ENCODE data around the gene LDLRAD1. TPM values are rescaled to one million over a fixed set of nuclear protein-coding genes. Genes with fewer than 3 reads are reported as not detected.

The LDLRAD1 gene
- total and polyA plus RNA-seq, 2 of the 13 experiments (the other 11 are each of a cell fraction or from before 2014, with no cell fraction given) = 2.5 to 14.0 TPM

DNA sequence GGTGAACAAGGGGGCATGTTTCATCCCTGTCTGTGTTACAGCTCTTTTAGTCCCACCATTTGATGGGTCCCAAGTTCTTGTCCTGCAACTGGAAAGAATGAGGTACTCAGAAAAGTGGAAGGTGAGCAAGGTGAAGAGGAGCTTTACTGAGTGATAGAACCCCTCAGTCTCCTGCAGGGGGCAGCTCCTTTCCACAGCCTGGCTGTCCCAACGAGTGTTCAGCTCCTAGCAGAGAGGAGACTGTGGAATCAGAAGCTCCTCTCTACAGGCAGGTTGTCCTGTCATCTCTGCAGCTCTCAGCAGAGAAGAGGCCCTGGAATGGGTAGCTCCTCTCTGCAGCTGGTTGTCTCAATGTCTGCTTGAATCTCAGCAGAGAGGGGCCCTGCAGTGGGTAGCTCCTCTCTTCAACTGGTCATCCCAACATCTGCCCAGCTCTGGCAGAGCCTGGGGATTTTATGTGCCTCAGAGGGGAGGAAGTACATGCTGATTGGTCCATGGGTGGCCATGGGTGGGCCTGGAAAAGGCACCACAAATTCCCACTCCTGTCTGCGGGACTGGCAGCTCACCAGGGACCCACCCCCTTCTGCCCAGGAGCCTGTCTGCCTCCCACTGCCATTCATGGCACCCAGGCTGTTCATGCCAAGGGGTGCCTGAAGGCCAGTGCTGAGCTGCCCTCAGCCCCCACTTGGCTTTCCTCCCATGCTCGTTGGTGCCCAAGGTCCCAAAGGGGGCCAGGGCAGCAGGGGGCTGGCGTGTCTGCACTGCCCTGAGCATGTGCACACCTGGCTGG, 25.7 kb downstream of the LDLRAD1 start:
- Histone ChIP-seq H3K4me2 (ENCODE audit: low read depth, low read length) (peak overlapping the region; percentile 52), H3K4me1 (ENCODE audit: insufficient read depth, low read length) (no peaks in the 10 kb centered on the region), H3K9me3 (ENCODE audit: low read length) (no peaks in the 10 kb centered on the region), H3K36me3 (replicated peaks in 1 of 2; ENCODE audit: control insufficient read depth in 1 of 2, insufficient read depth in 2 of 2, low read length in 2 of 2) (no peaks in the 10 kb centered on the region), H3K4me3 (replicated peaks in 1 of 3; ENCODE audit: insufficient read depth in 1 of 3, low read depth in 2 of 3, low read length in 3 of 3) (no peak overlapping the region; a peak in 1 of 6 replicates), H3K27me3 (ENCODE audit: control insufficient read depth in 1 of 2, insufficient read depth in 2 of 2, low read length in 2 of 2) (no peaks in the 10 kb centered on the region), H2AFZ (ENCODE audit: low read length) (no peak overlapping the region), H3K9ac (ENCODE audit: insufficient read depth, low read depth, low read length) (no peak overlapping the region), H3K27ac (ENCODE audit: extremely low read length, insufficient read depth, low read length) (no peak overlapping the region), H4K20me1 (ENCODE audit: insufficient read depth, low read length) (no peaks in the 10 kb centered on the region), H3K79me2 (ENCODE audit: insufficient read depth, low read length) (no peaks in the 10 kb centered on the region)
- WGBS (ENCODE audit: low lambda C conversion rate) = 37% methylated on average over 3 of the region's 4 CpGs
- ATAC-seq = peak; percentile 100
- DNase-seq (ENCODE audit: low spot score) = peak; percentile 75
- ChIA-PET POLR2A (interaction anchor here (1.1 to 1.6 kb wide), 9 partner anchors 10 to 415 kb away, joined by 3 to 12 read pairs (median 7); partner anchors contain the start of genes IFT25, LDLRAD1, TCEANC2 and TMEM59), CTCF (ENCODE audit: low intra/inter-chr PET ratio, low total read pairs) (interaction anchor here (1.6 to 1.8 kb wide), 2 partner anchors 78 to 89 kb away, joined by 6 to 12 read pairs; no protein-coding TSS in a partner anchor)
- in situ Hi-C loops (cut with HindIII; ENCODE audit: extremely low pct_ligation_motif_present, low pct_unique_long_range_greater_than_20kb) = no loop called here
- peak; percentile 30 for FAIRE-seq
- no TSS peak for BruUV-seq (replicated peaks)
- intact Hi-C loops (cut with micrococcal nuclease; ENCODE audit: unreplicated experiment) = loop anchor here (1.0 to 5.0 kb wide), 3 partner anchors 35 to 89 kb away; partner anchors contain the start of genes TCEANC2 and TMEM59
- TF ChIP-seq, protein P1, sequence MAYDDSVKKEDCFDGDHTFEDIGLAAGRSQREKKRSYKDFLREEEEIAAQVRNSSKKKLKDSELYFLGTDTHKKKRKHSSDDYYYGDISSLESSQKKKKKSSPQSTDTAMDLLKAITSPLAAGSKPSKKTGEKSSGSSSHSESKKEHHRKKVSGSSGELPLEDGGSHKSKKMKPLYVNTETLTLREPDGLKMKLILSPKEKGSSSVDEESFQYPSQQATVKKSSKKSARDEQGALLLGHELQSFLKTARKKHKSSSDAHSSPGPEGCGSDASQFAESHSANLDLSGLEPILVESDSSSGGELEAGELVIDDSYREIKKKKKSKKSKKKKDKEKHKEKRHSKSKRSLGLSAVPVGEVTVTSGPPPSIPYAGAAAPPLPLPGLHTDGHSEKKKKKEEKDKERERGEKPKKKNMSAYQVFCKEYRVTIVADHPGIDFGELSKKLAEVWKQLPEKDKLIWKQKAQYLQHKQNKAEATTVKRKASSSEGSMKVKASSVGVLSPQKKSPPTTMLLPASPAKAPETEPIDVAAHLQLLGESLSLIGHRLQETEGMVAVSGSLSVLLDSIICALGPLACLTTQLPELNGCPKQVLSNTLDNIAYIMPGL (CRISPR knock-in tag; IDR thresholded peaks at IDR 0.05; ENCODE audit: borderline replicate concordance in 1 of 2, low read depth in 1 of 2) = 0 out of 4 replicates have a peak, but pooled peaks of 1 of the 2 experiments have one; percentile 56
- no peak for TF ChIP-seq ZNF629 (CRISPR knock-in tag; conservative IDR thresholded peaks at IDR 0.05)
- peak; percentile 33 for TF ChIP-seq SALL1 (CRISPR knock-in tag; IDR thresholded peaks at IDR 0.05)
- TF ChIP-seq ZNF776 (CRISPR knock-in tag; IDR thresholded peaks at IDR 0.05) = no peak
- TF ChIP-seq, protein P2, sequence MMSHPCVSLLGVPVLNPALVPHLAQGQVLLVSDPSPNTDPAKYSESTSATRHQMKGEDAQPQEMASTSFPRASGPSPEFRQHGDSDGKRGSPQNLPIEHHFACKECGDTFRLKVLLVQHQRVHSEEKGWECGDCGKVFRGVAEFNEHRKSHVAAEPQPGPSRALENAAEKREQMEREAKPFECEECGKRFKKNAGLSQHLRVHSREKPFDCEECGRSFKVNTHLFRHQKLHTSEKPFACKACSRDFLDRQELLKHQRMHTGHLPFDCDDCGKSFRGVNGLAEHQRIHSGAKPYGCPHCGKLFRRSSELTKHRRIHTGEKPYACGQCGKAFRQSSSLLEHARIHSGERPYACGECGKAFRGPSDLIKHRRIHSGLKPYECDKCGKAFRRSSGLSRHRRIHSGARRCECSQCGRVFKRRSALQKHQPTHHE (CRISPR knock-in tag; IDR thresholded peaks at IDR 0.05; ENCODE audit: borderline replicate concordance) = no peak
- TF ChIP-seq CREBL2 (CRISPR knock-in tag; IDR thresholded peaks at IDR 0.05; ENCODE audit: borderline replicate concordance) = no peak
- TF ChIP-seq ZNF225 (CRISPR knock-in tag; IDR thresholded peaks at IDR 0.05) = no peak
- TF ChIP-seq POLR2A (IDR thresholded peaks at IDR 0.05; ENCODE audit: insufficient read depth in 1 of 2, low read depth in 2 of 2, low read length in 2 of 2) = no peak
- TF ChIP-seq SOX6 (IDR thresholded peaks at IDR 0.05) = no peak
- TF ChIP-seq SOX6 (CRISPR knock-in tag; IDR thresholded peaks at IDR 0.05) = no peak
- TF ChIP-seq, protein P3, sequence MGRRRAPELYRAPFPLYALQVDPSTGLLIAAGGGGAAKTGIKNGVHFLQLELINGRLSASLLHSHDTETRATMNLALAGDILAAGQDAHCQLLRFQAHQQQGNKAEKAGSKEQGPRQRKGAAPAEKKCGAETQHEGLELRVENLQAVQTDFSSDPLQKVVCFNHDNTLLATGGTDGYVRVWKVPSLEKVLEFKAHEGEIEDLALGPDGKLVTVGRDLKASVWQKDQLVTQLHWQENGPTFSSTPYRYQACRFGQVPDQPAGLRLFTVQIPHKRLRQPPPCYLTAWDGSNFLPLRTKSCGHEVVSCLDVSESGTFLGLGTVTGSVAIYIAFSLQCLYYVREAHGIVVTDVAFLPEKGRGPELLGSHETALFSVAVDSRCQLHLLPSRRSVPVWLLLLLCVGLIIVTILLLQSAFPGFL (CRISPR knock-in tag; IDR thresholded peaks at IDR 0.05) = no peak

All from HepG2 (cell line).